IPS DF 19.7 (cell line): ENCODE measurements around the gene TAS1R3.

Experiments
- DNase-seq: peaks from one replicate; pipeline ENCODE4 v3.0.0-alpha.2; 2013; ENCODE audit warnings: low read depth, low spot score

The TAS1R3 gene

DNA sequence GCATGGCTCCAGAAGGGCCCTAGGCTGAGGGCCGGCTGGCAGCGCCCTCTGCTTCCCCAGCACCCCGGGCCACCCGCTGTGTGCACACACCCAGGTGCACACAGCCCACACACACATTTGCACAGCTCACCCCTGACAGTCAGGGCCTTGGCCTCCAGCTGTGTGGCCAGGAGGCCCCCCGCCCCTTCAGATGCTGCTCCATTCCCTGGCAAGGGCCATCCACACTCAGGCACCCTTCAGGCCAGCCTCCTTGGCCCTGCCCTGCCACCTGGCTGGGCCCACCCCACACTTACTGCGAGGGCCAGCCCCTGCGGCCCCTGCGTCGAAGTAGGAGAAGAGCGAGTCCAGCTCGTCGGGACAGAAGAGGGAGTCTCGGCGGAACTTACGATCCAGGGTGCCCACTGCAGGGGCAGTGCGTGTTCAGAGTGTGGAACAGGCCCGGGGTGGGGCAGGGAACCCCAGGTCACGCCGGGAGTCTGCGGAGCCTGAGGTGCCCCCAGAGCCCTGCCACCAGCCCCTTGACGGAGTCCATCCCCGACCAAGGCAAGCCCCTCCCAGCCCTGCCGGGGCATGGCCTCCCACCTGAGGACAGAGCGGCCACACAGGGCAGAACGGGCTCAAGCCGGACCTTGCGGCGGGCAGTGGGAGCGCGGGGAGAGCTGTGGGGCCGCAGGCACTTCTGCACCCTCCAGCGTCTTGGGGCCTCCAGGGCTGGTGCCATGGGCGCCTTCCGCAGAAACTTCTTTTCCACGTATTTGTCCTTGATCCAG is 35.7 kb upstream of the TAS1R3 start:
- DNase-seq: no peak

DNA sequence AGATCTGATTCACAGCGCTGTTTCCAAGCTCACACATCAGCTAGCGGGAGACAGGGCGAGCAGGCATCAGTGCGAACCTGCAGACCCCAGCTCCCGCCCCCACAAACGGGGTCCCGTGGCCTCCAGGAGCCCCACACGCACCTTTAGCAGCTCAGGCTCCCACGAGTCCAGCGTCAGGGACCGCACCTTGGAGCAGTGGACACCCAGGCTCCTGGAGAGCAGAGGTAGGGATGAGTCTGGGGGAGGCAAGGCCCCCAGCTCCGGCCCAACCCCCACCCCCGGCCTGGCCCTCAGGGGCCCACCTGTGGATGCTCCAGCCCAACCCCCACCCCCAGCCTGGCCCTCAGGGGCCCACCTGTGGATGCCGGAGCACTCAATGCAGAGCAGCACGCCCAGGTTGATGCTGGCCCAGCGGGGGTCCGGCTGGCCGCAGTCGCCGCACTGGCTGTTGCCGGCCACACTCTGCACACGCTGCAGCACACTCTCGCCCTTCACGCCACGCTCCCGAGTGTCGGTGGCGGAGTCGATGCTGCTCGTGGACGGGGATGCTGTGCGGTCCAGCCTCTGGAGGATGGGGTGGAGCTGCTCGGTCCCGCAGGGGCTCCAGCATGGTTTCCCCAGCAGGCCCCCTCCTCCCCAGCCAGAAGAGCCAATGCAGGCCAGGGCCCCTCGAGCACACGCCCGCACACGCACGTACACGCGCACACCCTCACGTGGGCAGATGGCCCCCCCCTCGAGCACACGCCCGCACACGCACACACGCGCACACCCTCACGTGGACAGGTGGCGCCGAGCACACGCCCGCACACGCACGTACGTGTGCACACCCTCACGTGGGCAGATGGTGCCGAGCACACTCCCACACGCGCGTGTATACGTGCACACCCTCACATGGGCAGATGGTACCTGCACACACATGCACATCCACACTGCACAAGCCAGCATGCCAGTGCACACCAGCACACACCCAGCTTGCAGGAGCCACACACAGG is 34.7 kb upstream of the TAS1R3 start:
- DNase-seq: no peak

DNA sequence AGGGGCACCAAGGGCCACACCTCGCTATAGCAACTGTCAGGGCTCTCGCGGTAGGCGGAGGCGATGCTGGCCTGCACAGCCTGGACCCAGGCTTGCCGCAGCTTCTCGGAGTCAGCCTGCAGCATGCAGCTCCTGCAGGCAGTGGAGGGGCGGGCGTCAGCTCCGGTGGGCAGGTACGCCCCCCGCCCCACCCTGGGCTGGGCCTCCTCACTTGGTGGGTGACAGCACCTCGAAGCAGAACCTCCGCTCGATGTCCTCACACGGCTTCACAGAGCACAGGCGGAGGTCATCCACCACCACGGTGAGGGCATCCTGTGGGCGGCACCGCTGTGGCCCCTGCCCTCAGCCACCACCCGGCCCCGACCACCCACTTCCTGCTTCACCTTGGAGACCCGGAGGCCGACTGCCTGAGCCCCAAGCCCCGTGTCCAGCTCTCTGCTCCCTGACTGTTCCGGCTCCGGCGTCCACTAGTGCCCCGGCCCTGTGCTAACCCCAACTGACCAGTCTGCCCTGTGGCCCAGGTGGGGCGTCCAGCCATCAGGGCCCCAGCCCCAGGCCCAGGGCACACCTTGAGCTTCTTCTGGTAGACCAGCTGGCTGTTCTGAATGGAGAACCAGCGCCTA is 33.2 kb upstream of the TAS1R3 start:
- DNase-seq: no peak

DNA sequence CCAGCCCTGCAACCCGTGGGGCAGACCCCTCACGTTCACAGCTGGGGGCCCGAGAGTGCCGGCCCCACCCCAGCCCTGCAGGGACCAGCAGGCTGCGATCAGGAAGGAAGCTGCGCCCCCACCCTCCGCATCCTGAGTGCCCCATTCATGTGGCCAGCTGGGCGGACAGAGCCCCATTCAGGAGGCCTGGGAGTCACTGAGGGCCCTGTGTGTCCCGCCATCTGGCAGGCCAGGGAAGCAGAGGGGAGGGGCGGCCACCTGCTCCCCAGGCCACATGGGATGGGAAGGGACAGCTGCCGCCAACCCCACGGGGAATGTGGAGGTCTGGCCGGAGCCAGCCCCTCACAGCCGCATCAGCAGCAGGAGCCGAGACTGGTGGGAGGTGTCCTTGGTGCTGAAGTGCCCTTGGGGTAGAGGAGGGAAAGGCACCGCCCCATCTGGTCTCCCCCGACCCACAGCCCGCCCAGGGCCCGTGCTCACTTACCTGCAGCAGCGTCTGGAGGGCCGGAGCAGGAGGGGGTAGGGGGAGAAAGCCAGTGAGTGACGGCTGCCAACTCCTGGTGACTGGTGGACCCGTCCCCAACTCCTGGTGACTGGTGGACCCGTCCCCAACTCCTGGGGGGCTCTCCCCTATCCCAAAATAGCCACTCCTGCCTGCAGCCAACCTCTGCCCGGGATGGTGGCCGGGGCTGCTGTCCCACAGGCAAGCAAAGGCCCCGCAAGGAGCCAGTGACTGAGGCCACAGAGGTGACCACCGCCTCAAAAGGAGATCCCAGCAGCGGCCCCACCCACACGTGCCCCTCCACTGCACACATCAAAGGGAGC is 32.0 kb upstream of the TAS1R3 start:
- no peak for DNase-seq

DNA sequence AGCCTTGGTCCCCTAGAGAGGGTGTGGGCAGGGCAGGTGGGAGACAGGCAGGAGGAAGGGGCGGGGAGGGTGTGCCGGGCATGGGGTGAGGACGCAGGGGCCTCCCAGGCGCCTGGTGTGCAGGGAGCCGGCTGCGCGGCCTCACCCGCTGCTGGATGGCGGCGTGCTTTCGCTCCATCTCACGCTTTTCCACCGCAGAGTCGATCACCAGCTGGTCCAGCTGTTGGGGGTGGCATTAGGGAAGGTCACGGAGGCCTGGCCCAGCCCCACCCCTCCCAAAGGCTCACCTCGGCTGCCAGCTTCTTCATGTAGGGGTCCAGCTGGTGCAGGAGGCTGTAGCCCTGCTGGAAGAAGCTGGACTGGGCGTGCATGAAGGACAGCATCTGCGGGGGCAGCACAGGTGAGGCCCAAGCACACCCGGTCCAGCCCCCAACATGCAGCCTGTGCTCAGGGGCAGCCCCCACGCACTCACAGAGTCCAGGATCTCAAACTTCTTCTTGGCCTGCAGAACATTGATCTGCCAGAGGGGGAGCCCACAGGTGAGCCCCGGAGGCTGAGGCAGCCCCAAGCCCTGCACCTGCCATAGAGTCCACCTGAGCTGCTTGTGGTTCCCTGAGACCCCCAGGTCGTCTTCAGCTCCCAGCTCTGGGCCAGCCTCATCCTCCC is 31.3 kb upstream of the TAS1R3 start:
- DNase-seq: no peak

DNA sequence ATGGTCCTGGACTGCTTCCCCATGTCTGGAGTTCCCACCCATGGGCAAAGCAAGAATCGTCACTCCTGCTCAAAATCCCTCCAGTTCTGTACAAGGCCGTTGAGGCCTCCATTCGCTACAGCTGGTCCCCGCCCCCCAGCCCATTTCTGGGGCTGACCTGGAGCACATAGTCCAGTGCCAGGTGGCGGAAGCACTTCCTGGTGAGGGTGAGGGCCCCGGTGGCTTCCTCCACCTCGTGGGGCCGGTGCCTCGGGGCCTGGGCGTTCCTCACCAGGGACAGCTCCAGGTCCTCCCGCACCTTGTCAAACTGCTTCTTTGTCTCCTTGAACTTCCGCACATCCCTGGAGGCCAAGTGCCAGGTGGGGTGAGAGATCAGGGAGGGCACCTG is 30.7 kb upstream of the TAS1R3 start:
- DNase-seq: no peak

DNA sequence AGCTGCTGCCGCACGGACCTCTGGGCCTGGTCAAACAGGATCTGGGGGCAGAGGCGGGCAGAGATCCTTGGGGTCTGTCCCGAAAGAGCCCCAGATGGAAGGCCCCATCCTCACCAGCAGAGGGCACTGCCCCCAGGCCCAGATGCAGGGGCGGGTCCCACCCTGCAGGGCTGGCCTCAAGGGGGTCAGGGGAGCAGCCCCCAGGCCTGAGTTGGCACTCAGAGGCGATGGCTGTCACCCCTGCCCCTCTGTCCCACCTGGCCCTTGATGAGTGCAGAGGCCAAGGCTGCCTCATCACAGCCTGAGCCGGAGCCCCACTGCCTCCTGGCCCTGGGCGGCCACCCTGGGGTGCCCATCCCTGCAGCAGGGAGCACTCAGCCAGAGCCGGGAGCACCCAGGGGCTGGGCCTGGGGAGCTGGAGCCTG is 29.1 kb upstream of the TAS1R3 start:
- DNase-seq: no peak

DNA sequence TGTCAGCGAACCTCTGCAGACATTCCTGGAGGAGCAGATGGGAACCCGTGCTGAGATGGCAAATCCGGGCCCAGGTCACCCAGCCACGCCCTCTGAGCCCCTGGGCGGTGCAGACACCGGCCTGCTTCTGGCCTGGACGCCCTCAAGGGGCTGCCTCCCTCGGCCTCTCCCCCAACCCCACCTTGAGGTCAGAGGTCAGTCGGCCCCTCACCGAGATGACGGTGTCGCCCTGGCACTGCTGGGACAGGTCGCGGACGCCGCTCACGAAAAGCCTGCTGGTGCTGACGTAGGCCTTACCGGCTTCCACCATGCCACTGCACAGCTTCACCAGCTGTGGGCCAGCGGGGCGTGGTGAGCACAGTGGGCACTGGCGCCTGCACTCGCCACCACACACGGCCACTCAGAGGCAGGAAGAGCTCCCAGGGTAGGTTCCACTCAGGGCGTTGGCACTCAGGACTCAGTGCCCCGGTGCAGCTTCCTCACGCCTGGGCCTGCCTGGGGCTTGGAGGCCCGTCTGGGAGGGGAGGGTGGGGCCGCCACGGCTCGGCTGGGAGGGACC is 28.1 kb upstream of the TAS1R3 start:
- no peak for DNase-seq

DNA sequence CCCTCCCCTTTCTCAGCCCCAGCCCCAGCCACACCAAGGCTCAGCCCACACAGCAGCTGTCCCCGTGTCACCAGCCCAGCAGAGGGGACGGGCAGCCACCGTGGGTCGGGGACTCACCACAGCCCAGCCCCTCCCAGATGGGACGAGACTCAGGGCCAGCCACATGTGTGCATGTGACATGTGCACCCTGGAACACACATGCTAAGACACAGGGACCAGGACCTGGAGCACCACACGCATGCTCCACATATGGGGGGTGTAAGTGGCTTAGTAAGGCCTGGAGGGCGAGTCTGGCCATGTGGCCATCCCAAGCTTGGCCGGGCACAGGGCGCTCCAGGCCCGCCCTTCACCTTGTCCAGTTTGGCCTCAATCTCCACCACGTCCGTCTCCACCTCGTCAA is 27.3 kb upstream of the TAS1R3 start:
- DNase-seq: no peak

DNA sequence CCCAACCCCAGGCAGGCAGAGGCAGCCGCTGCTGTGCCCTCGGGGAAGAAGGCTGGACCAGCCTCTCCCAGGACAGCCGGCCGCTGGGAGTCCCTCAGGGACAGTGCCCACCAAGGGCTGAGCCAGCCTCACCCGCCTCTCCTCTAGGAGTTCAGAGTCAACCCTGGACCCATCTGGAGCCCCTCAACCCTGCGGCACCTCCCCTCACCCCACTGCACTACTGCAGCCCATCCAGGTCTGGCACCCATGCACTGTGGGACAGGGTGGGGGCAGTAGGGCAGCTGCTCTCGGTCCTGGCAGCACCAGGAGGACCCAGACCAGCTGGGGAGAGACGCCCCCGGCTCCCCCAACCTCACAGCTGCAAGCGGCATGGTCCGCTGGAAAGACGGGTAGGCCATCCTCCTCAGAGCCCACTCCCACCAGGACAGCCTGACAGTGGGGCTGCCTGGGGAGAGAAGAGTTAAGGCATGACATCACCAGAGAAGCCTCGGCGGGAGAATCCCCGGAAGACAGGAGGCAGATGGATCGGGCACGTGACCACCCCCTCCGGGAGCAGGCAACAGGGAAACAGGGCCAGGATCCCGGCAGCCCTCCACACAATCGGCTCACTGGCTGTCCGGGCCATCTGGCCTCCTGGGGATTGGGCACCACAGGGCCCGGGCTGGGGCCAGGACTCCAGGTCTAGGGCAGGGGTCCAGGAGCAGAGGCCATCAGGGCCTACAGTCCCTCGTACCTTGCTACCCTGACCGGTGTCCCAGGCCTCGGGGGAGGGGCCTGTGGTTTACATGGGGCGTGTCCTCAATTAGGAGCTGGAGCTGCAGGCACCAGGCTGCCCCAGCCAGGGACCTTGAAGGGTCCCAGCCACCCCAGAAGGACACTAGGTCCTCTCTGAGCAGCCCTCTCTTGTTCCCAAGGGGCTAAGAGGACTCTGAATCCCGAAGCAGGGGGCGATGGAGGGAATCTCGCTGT is 26.5 kb upstream of the TAS1R3 start:
- DNase-seq: no peak

DNA sequence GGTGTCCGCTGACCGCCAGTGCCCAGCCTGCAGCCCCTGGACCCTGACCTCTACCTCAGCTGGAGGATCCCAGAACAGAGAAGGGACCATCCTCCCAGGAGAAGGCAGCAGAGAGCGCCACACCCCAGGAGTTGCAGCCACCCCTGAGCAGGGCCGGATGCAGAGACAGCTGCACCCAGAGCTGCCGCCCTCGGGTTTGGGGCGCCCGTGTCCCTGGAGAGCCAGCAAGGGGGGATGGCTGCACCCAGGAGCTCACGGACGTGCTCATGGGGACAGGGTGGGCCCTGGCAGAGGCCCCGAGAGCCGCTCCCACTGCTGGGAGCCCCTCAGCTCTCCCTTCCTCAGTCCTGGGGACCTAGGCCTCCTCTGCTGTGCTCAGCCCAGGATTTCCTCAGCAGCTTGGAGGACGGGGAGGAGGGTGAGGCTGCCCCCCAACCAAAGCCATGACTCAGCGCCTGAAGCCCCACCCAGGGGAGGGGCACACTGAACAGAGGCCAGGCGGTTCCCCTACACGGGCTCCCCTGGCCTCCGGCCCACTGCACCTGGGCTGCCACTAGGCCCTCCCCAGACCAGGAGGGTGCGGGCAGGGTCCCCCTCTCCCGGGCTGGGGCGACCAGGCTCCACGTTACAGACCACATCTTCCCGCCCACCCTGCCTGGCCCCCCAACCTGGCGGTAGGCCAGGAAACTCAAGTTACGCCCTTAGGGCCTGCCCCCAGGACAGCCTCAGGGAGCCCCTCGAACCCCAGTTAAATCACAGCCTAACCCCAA is 25.6 kb upstream of the TAS1R3 start:
- DNase-seq: no peak

DNA sequence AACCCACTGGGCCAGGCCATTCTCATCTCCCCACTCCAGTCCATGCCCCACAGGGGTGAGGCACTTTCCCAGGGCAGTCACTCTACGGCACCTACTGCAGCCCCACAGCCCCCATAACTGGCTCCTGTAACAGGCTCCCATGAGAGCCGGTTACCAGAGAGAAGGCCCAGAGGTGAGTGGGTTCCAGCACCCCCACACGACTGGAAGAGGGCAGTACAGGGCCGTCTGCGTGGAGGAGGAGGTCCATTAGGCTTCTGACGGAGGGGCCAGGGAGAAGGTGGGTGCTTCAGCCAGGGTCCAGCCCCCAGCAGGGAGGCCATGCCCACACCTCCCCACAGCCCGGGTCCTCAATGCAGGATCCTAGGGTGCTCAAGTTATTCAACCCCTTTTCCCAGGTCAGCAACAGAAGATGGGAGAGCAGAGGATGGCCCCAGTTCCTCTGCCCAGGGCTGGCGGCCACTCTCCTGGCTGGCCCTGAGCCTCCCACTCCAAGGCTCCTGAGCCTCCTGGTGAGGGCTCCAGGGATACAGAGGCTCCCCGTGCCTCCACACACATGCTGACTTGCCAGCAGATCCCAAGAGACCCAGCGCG is 24.9 kb upstream of the TAS1R3 start:
- DNase-seq: no peak

DNA sequence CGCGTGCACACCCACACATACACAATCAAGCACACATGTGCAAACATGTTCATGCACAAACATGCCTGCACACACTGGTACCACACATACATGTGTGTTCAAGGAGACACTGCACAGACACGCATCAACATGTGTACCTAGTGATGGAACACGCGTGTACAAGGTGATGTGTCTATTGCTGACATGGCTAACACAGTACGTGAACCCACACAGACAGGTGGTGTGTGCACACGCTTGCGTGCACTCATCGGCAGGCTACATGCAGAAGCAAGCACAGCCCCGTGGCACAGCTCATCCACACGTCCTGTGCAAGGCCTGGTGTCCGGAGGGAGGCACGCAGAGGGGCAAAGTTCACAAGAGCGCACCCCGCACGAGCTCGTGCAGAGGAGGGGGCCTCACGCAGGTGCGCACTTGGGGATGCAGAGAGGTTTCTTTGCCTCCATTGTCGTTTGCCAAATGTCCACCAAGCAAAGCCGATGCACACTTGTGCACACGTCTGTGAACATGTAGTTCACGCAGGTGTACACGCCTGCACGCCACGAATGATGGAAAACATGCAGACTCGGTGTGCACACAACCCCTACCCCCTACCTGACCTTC is 24.3 kb upstream of the TAS1R3 start:
- DNase-seq: no peak

DNA sequence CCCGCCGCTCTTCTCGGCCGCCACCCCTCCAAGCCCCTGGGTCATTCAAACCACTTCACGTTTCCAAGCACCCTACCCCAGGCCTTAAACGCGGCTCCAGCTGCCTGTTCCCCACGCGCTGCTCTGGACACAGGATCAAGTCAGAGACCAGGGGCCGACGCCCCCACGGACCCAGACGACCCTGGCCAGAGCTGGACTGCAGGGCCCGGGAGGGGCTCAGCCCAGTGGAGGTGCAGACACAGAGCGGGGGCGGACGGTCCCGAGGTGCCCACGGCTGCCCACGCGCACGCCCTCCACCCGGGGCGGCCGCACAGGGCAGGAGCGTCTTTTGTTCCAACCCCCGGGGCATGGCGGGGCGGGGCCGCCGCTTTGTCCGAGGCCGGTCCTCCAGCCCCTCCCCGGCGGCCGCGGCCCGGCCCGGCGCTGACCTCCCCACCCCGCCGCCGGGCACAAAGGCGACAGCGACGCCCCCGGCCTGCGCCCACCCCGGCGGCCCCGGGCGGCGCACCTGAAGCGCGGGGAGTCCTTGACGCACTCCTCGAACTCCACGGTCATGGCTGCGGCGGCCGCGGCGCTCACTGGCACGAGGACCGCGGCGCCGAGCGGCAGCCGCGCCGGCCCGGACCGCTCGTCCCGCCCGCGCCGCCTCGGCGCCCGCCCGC is 23.7 kb upstream of the TAS1R3 start:
- no peak for DNase-seq

DNA sequence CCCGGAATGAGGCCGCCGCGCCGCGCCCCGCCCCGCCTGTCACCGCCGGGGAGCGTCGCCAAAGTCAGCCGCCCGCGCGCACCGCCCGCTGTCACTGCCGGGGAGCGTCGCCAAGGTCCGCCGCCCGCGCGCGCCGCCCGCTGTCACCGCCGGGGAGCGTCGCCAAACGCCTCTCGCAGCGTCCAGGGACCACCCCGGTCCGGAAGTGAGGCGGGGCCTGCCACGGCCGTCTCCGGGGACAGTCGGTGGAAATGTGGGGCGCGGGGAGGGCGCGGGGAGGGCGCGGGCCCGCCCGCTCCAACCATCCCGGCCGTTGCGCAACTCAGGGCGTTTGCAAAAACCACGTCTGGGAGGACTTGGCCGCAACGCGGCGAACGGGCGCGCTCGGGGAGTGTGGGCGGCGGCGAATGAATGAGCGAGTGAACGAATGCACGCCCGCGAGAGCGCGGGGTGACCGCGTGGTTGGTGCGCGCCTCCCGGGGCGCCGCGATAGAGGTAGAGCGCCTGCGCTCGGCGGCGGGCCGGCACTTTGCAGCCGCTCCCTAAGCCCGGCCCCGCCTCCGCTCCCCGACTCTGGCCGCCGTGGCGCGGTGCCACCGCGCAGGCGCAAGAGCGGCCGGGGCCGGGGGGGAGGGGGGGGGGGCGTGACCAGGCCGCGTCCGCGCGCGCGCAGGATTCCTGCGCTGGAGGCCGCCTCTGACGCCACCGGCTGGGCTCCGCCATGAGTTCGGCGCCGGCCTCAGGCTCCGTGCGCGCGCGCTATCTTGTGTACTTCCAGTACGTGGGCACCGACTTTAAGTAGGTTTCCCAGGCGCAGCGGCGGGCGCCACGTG is 22.9 kb upstream of the TAS1R3 start, which contains the start of the genes ACAP3 and PUSL1:
Gene ACAP3 (minus strand): TSS at position 8 of the 833 bp plus-strand sequence. CDS start 115 bp downstream, outside the sequence.
Gene PUSL1 (plus strand): TSS at position 675 of the 833 bp plus-strand sequence. CDS start 47 bp downstream, at position 722.
- no peak for DNase-seq

DNA sequence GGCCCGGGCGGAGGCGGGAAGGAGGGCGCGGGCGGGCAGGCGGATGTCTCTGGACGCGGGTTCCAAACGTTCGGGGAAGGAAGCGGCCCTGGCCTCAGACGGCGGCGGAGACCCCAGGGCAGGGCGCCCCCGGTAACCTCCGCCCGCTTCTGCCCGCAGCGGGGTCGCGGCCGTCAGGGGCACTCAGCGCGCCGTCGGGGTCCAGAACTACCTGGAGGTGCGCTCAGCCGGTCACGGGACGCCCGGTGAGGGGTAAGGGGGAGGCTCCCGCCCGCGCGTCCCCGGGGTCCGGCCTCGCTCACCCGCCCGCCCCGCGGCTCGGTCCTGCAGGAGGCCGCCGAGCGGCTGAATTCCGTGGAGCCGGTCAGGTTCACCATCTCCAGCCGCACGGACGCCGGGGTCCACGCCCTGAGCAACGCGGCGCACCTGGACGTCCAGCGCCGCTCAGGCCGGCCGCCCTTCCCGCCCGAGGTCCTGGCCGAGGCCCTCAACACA is 22.3 kb upstream of the TAS1R3 start:
- no peak for DNase-seq
